ENCODE results near the gene CCR7. TPM values are rescaled to one million over a fixed set of nuclear protein-coding genes. Genes with fewer than 3 reads are reported as not detected.

Gene CCR7
- total and polyA plus RNA-seq, 12 donors, result 0.10 to 1.7 (median 0.46) TPM; not detected in 7

GRCh38 chr17:40565769-40566409 is 617 bp upstream of the CCR7 start:
- Histone ChIP-seq H3K4me3 (peak overlapping the region in 1 of 10 donors; percentile 43), H3K27me3 (peaks cover 0 to 27% (median 0%) of the 10 kb centered on the region in 7 donors), H3K27ac (peak overlapping the region in 1 of 10 donors; percentile 72), H3K9me3 (peaks cover 0 to 17% (median 5%) of the 10 kb centered on the region in 11 donors), H3K4me1 (peaks cover 0 to 21% (median 0%) of the 10 kb centered on the region in 9 donors), H3K36me3 (no peaks in the 10 kb centered on the region)
- 51 to 58% methylated on average over 2 of the region's 2 CpGs for WGBS, 2 donors
- DNase-seq (no peak), ATAC-seq (no peak)
- intact Hi-C loops (cut with DNase I), result loop anchor here in 2 of 10 donors (10.0 kb wide), 2 partner anchors 201 to 261 kb away; partner anchors contain the start of genes GJD3 (in 2 of the 2) and RARA (in 1 of the 2)
- TF ChIP-seq CTCF (IDR thresholded peaks at IDR 0.05), result no peak

GRCh38 chr17:40564195-40564882 is 933 bp downstream of the CCR7 start:
- Histone ChIP-seq H3K36me3 (peaks cover 0 to under 1% (median 0%) of the 10 kb centered on the region in 9 donors), H3K27me3 (peaks cover 0 to 27% (median 0%) of the 10 kb centered on the region in 7 donors), H3K4me1 (peaks cover 7 to 36% (median 14%) of the 10 kb centered on the region in 9 donors), H3K9me3 (peaks cover 0 to 17% (median 5%) of the 10 kb centered on the region in 11 donors), H3K4me3 (peak overlapping the region in 1 of 10 donors; percentile 43), H3K27ac (peak overlapping the region in 1 of 10 donors; percentile 72)
- no peak for ATAC-seq
- no peak for TF ChIP-seq CTCF (IDR thresholded peaks at IDR 0.05)
- intact Hi-C loops (cut with DNase I), result loop anchor here in 7 of 10 donors (5.0 to 10.0 kb wide), 6 partner anchors 87 to 260 kb away; partner anchors contain the start of genes GJD3 (in 4 of the 7) and RARA (in 1 of the 7)
- no peak for DNase-seq
- 91 to 92% methylated on average over 13 of the region's 13 CpGs for WGBS, 2 donors

GRCh38 chr17:40563220-40564052 is 1.8 kb downstream of the CCR7 start:
- peak overlapping the region in 1 of 10 donors; percentile 91 for H3K27ac ChIP-seq
- peaks cover 0 to 17% (median 5%) of the 10 kb centered on the region in 11 donors for H3K9me3 ChIP-seq
- no peak for ATAC-seq
- TF ChIP-seq CTCF (IDR thresholded peaks at IDR 0.05), result no peak
- DNase-seq, result no peak
- peak overlapping the region in 1 of 10 donors; percentile 43 for H3K4me3 ChIP-seq
- 81 to 82% methylated on average over 13 of the region's 13 CpGs for WGBS, 2 donors
- peaks cover 11 to 45% (median 21%) of the 10 kb centered on the region in 9 donors for H3K4me1 ChIP-seq
- peaks cover 0 to 5% (median 0%) of the 10 kb centered on the region in 9 donors for H3K36me3 ChIP-seq
- H3K27me3 ChIP-seq, result peaks cover 0 to 27% (median 0%) of the 10 kb centered on the region in 7 donors
- intact Hi-C loops (cut with DNase I), result loop anchor here in 7 of 10 donors (5.0 to 10.0 kb wide), 6 partner anchors 86 to 259 kb away; partner anchors contain the start of genes GJD3 (in 4 of the 7) and RARA (in 1 of the 7)

All from heart right ventricle (tissue), 16 donors.